ENCODE results near the gene FSTL5. TPM values are rescaled to one million over a fixed set of nuclear protein-coding genes. Genes with fewer than 3 reads are reported as not detected.

Gene FSTL5
- total and polyA plus RNA-seq, 4 donors: 0.01 to 0.08 TPM; not detected in 2

- 55% methylated on average over 1 of the region's 1 CpG for WGBS
- TF ChIP-seq JUND (IDR thresholded peaks at IDR 0.05): no peak
- TF ChIP-seq NR2F2 (IDR thresholded peaks at IDR 0.05): no peak
- TF ChIP-seq HNF4A (conservative IDR thresholded peaks at IDR 0.05): no peak
- no peak for TF ChIP-seq FOXA1 (IDR thresholded peaks at IDR 0.05)
- TF ChIP-seq ATF3 (IDR thresholded peaks at IDR 0.05): no peak
- no peak for TF ChIP-seq FOXA2 (IDR thresholded peaks at IDR 0.05)
- no peak for TF ChIP-seq CTCF (IDR thresholded peaks at IDR 0.05; ENCODE audit: low read depth, low read length, missing input control)
- no peak for TF ChIP-seq YY1 (IDR thresholded peaks at IDR 0.05)
- no peak for TF ChIP-seq ZBTB33 (IDR thresholded peaks at IDR 0.05)
- no peak for TF ChIP-seq GABPA (IDR thresholded peaks at IDR 0.05 in 1 of 2, conservative IDR thresholded peaks at IDR 0.05 in 1 of 2)
- TF ChIP-seq TAF1 (conservative IDR thresholded peaks at IDR 0.05): no peak
- TF ChIP-seq RXRA (IDR thresholded peaks at IDR 0.05): no peak
- no peak for TF ChIP-seq RAD21 (IDR thresholded peaks at IDR 0.05)
- TF ChIP-seq HNF4G (IDR thresholded peaks at IDR 0.05): no peak
- no peak overlapping the region for H3K27ac ChIP-seq (ENCODE audit: low read depth in 1 of 2, low read length in 2 of 2)
- H3K9me3 ChIP-seq (ENCODE audit: control insufficient read depth in 4 of 4, low read length in 3 of 4): no peaks in the 10 kb centered on the region
- no peaks in the 10 kb centered on the region for H3K36me3 ChIP-seq (ENCODE audit: control insufficient read depth in 4 of 4, insufficient read depth in 3 of 4, low read depth in 1 of 4, low read length in 3 of 4)
- no peak overlapping the region for H3K9ac ChIP-seq (ENCODE audit: low read depth in 1 of 2, low read length in 2 of 2)
- DNase-seq (ENCODE audit: low spot score): no peak
- no peaks in the 10 kb centered on the region for H3K4me1 ChIP-seq (ENCODE audit: control insufficient read depth in 4 of 4, insufficient read depth in 4 of 4, low read length in 3 of 4)
- no peaks in the 10 kb centered on the region for H3K27me3 ChIP-seq (ENCODE audit: control insufficient read depth in 4 of 4, insufficient read depth in 4 of 4, low read length in 3 of 4)
- H3K4me3 ChIP-seq (ENCODE audit: low read depth in 1 of 3, low read length in 3 of 3): no peak overlapping the region
Measured at GRCh38 chr4:161696944-161697343, 466.9 kb downstream of the FSTL5 start.

- TF ChIP-seq HNF4G (IDR thresholded peaks at IDR 0.05) (no peak), ATF3 (IDR thresholded peaks at IDR 0.05) (no peak), CTCF (IDR thresholded peaks at IDR 0.05; ENCODE audit: low read depth, low read length, missing input control) (no peak), ZBTB33 (IDR thresholded peaks at IDR 0.05) (no peak), MAX (IDR thresholded peaks at IDR 0.05) (no peak), YY1 (IDR thresholded peaks at IDR 0.05) (no peak)
- WGBS: 44% methylated on average over 2 of the region's 2 CpGs
- Histone ChIP-seq H3K4me3 (ENCODE audit: low read depth in 1 of 3, low read length in 3 of 3) (no peak overlapping the region), H3K4me1 (ENCODE audit: control insufficient read depth in 4 of 4, insufficient read depth in 4 of 4, low read length in 3 of 4) (no peaks in the 10 kb centered on the region), H3K27ac (ENCODE audit: low read depth in 1 of 2, low read length in 2 of 2) (no peak overlapping the region), H3K9me3 (ENCODE audit: control insufficient read depth in 4 of 4, low read length in 3 of 4) (no peaks in the 10 kb centered on the region), H3K36me3 (ENCODE audit: control insufficient read depth in 4 of 4, insufficient read depth in 3 of 4, low read depth in 1 of 4, low read length in 3 of 4) (no peaks in the 10 kb centered on the region), H3K27me3 (ENCODE audit: control insufficient read depth in 4 of 4, insufficient read depth in 4 of 4, low read length in 3 of 4) (no peaks in the 10 kb centered on the region), H3K9ac (ENCODE audit: low read depth in 1 of 2, low read length in 2 of 2) (no peak overlapping the region)
- no peak for DNase-seq (ENCODE audit: low spot score)
Measured at GRCh38 chr4:161680146-161680545, 483.7 kb downstream of the FSTL5 start.
